ENCODE data around the gene CDKL4.
"Not testable (repeated sequence)": the region's sequence is repeated elsewhere in the genome, so short reads cannot be mapped to it uniquely, and the experiment has no call there.

The CDKL4 gene

GRCh38 chr2:39158351-39158750 is 85.4 kb downstream of the CDKL4 start:
- no peaks in the 10 kb centered on the region for H3K9me3 ChIP-seq (ENCODE audit: control insufficient read depth, insufficient read depth, low read length)
- H3K27ac ChIP-seq (ENCODE audit: low read depth, low read length) = no peak overlapping the region
- H3K27me3 ChIP-seq (ENCODE audit: control insufficient read depth, insufficient read depth, low read length) = no peaks in the 10 kb centered on the region
- H3K36me3 ChIP-seq (ENCODE audit: control insufficient read depth, insufficient read depth, low read length) = no peaks in the 10 kb centered on the region
- H3K4me1 ChIP-seq (ENCODE audit: control insufficient read depth, insufficient read depth, low read length) = peaks cover 15% of the 10 kb centered on the region
- H3K4me3 ChIP-seq (ENCODE audit: low read depth, low read length) = no peak overlapping the region
- H3K9ac ChIP-seq (ENCODE audit: low read depth, low read length) = no peak overlapping the region

GRCh38 chr2:39156846-39157245 is 86.9 kb downstream of the CDKL4 start:
- Histone ChIP-seq H3K27me3 (ENCODE audit: control insufficient read depth, insufficient read depth, low read length) (no peaks in the 10 kb centered on the region), H3K36me3 (ENCODE audit: control insufficient read depth, insufficient read depth, low read length) (no peaks in the 10 kb centered on the region), H3K9me3 (ENCODE audit: control insufficient read depth, insufficient read depth, low read length) (no peaks in the 10 kb centered on the region), H3K9ac (ENCODE audit: low read depth, low read length) (no peak overlapping the region), H3K4me1 (ENCODE audit: control insufficient read depth, insufficient read depth, low read length) (peaks cover 11% of the 10 kb centered on the region), H3K27ac (ENCODE audit: low read depth, low read length) (no peak overlapping the region), H3K4me3 (ENCODE audit: low read depth, low read length) (no peak overlapping the region)

GRCh38 chr2:39156107-39156506 is 87.7 kb downstream of the CDKL4 start:
- H3K4me1 ChIP-seq (ENCODE audit: control insufficient read depth, insufficient read depth, low read length) = peaks cover 9% of the 10 kb centered on the region
- H3K27me3 ChIP-seq (ENCODE audit: control insufficient read depth, insufficient read depth, low read length) = no peaks in the 10 kb centered on the region
- no peak overlapping the region for H3K9ac ChIP-seq (ENCODE audit: low read depth, low read length)
- no peaks in the 10 kb centered on the region for H3K9me3 ChIP-seq (ENCODE audit: control insufficient read depth, insufficient read depth, low read length)
- no peak overlapping the region for H3K27ac ChIP-seq (ENCODE audit: low read depth, low read length)
- no peak overlapping the region for H3K4me3 ChIP-seq (ENCODE audit: low read depth, low read length)
- H3K36me3 ChIP-seq (ENCODE audit: control insufficient read depth, insufficient read depth, low read length) = no peaks in the 10 kb centered on the region

GRCh38 chr2:39155573-39155972 is 88.2 kb downstream of the CDKL4 start:
- H3K9ac ChIP-seq (ENCODE audit: low read depth, low read length); H3K27ac ChIP-seq (ENCODE audit: low read depth, low read length); H3K36me3 ChIP-seq (ENCODE audit: control insufficient read depth, insufficient read depth, low read length); H3K27me3 ChIP-seq (ENCODE audit: control insufficient read depth, insufficient read depth, low read length); H3K4me1 ChIP-seq (ENCODE audit: control insufficient read depth, insufficient read depth, low read length); H3K4me3 ChIP-seq (ENCODE audit: low read depth, low read length); H3K9me3 ChIP-seq (ENCODE audit: control insufficient read depth, insufficient read depth, low read length): not testable (repeated sequence)

- Histone ChIP-seq H3K4me1 (ENCODE audit: control insufficient read depth, insufficient read depth, low read length) (peaks cover 6% of the 10 kb centered on the region), H3K27me3 (ENCODE audit: control insufficient read depth, insufficient read depth, low read length) (no peaks in the 10 kb centered on the region), H3K9me3 (ENCODE audit: control insufficient read depth, insufficient read depth, low read length) (no peaks in the 10 kb centered on the region), H3K4me3 (ENCODE audit: low read depth, low read length) (no peak overlapping the region), H3K27ac (ENCODE audit: low read depth, low read length) (no peak overlapping the region), H3K36me3 (ENCODE audit: control insufficient read depth, insufficient read depth, low read length) (no peaks in the 10 kb centered on the region), H3K9ac (ENCODE audit: low read depth, low read length) (no peak overlapping the region)
These were observed 88.8 kb downstream of the CDKL4 start for GRCh38 chr2:39154944-39155343.

- Histone ChIP-seq H3K27ac (ENCODE audit: low read depth, low read length) (no peak overlapping the region), H3K36me3 (ENCODE audit: control insufficient read depth, insufficient read depth, low read length) (no peaks in the 10 kb centered on the region), H3K4me1 (ENCODE audit: control insufficient read depth, insufficient read depth, low read length) (peaks cover 6% of the 10 kb centered on the region), H3K9me3 (ENCODE audit: control insufficient read depth, insufficient read depth, low read length) (no peaks in the 10 kb centered on the region), H3K9ac (ENCODE audit: low read depth, low read length) (no peak overlapping the region), H3K4me3 (ENCODE audit: low read depth, low read length) (no peak overlapping the region), H3K27me3 (ENCODE audit: control insufficient read depth, insufficient read depth, low read length) (no peaks in the 10 kb centered on the region)
These were observed 90.5 kb downstream of the CDKL4 start for GRCh38 chr2:39153312-39153711.

GRCh38 chr2:39152504-39152903 is 91.3 kb downstream of the CDKL4 start:
- no peaks in the 10 kb centered on the region for H3K9me3 ChIP-seq (ENCODE audit: control insufficient read depth, insufficient read depth, low read length)
- H3K27me3 ChIP-seq (ENCODE audit: control insufficient read depth, insufficient read depth, low read length) = no peaks in the 10 kb centered on the region
- H3K36me3 ChIP-seq (ENCODE audit: control insufficient read depth, insufficient read depth, low read length) = no peaks in the 10 kb centered on the region
- H3K27ac ChIP-seq (ENCODE audit: low read depth, low read length) = no peak overlapping the region
- no peak overlapping the region for H3K9ac ChIP-seq (ENCODE audit: low read depth, low read length)
- peaks cover 6% of the 10 kb centered on the region for H3K4me1 ChIP-seq (ENCODE audit: control insufficient read depth, insufficient read depth, low read length)
- no peak overlapping the region for H3K4me3 ChIP-seq (ENCODE audit: low read depth, low read length)

- peaks cover 6% of the 10 kb centered on the region for H3K4me1 ChIP-seq (ENCODE audit: control insufficient read depth, insufficient read depth, low read length)
- no peaks in the 10 kb centered on the region for H3K36me3 ChIP-seq (ENCODE audit: control insufficient read depth, insufficient read depth, low read length)
- no peak overlapping the region for H3K9ac ChIP-seq (ENCODE audit: low read depth, low read length)
- no peak overlapping the region for H3K4me3 ChIP-seq (ENCODE audit: low read depth, low read length)
- H3K27me3 ChIP-seq (ENCODE audit: control insufficient read depth, insufficient read depth, low read length) = no peaks in the 10 kb centered on the region
- H3K27ac ChIP-seq (ENCODE audit: low read depth, low read length) = no peak overlapping the region
- no peaks in the 10 kb centered on the region for H3K9me3 ChIP-seq (ENCODE audit: control insufficient read depth, insufficient read depth, low read length)
These were observed 92.8 kb downstream of the CDKL4 start for GRCh38 chr2:39150890-39151497.

GRCh38 chr2:39150102-39150562 is 93.6 kb downstream of the CDKL4 start:
- H3K27me3 ChIP-seq (ENCODE audit: control insufficient read depth, insufficient read depth, low read length) = no peaks in the 10 kb centered on the region

GRCh38 chr2:39146630-39147029 is 97.1 kb downstream of the CDKL4 start:
- H3K4me1 ChIP-seq (ENCODE audit: control insufficient read depth, insufficient read depth, low read length) = peaks cover 6% of the 10 kb centered on the region
- H3K27me3 ChIP-seq (ENCODE audit: control insufficient read depth, insufficient read depth, low read length) = no peaks in the 10 kb centered on the region
- H3K4me3 ChIP-seq (ENCODE audit: low read depth, low read length) = no peak overlapping the region
- no peaks in the 10 kb centered on the region for H3K9me3 ChIP-seq (ENCODE audit: control insufficient read depth, insufficient read depth, low read length)
- no peak overlapping the region for H3K27ac ChIP-seq (ENCODE audit: low read depth, low read length)
- H3K36me3 ChIP-seq (ENCODE audit: control insufficient read depth, insufficient read depth, low read length) = no peaks in the 10 kb centered on the region
- H3K9ac ChIP-seq (ENCODE audit: low read depth, low read length) = no peak overlapping the region

More at GRCh38 chr2:39150102-39150562, 93.6 kb downstream of the CDKL4 start:
- H3K4me3 ChIP-seq (ENCODE audit: low read depth, low read length) = no peak overlapping the region
- no peak overlapping the region for H3K27ac ChIP-seq (ENCODE audit: low read depth, low read length)
- no peak overlapping the region for H3K9ac ChIP-seq (ENCODE audit: low read depth, low read length)
- H3K4me1 ChIP-seq (ENCODE audit: control insufficient read depth, insufficient read depth, low read length) = peaks cover 5% of the 10 kb centered on the region
- no peaks in the 10 kb centered on the region for H3K36me3 ChIP-seq (ENCODE audit: control insufficient read depth, insufficient read depth, low read length)
- no peaks in the 10 kb centered on the region for H3K9me3 ChIP-seq (ENCODE audit: control insufficient read depth, insufficient read depth, low read length)

- no peak overlapping the region for H3K9ac ChIP-seq (ENCODE audit: low read depth, low read length)
- H3K36me3 ChIP-seq (ENCODE audit: control insufficient read depth, insufficient read depth, low read length) = no peaks in the 10 kb centered on the region
- H3K4me3 ChIP-seq (ENCODE audit: low read depth, low read length) = no peak overlapping the region
- no peaks in the 10 kb centered on the region for H3K9me3 ChIP-seq (ENCODE audit: control insufficient read depth, insufficient read depth, low read length)
- no peaks in the 10 kb centered on the region for H3K27me3 ChIP-seq (ENCODE audit: control insufficient read depth, insufficient read depth, low read length)
- H3K4me1 ChIP-seq (ENCODE audit: control insufficient read depth, insufficient read depth, low read length) = peaks cover 12% of the 10 kb centered on the region
- H3K27ac ChIP-seq (ENCODE audit: low read depth, low read length) = no peak overlapping the region
These were observed 97.8 kb downstream of the CDKL4 start for GRCh38 chr2:39145906-39146421.

Data from HUES48 (cell line).